HEK293 (cell line): Measurements from ENCODE around the gene ARL2BP.
A peak's percentile ranks its signal among the peaks of the same experiment; 100 is the strongest.

Source experiments
- CTCF ChIA-PET: fragments of 350-600 bp; formaldehyde crosslinking; extraction: SDS; loops from one replicate; lab custom pipeline; 2021; ENCODE audit warnings: antibody characterized with exemption; lab: Yijun Ruan, JAX
- POLR2A ChIA-PET: fragments of 300-600 bp; formaldehyde crosslinking; extraction: SDS; loops from one replicate; lab custom pipeline; 2020; ENCODE audit warnings: antibody characterized with exemption, inconsistent platforms; lab: Yijun Ruan, JAX
- H3K27ac ChIP-seq: fragments of 200-500 bp; sonication (Bioruptor generic); 2 replicates; pipeline ENCODE4 v1.5.1; 2014; ENCODE audit warnings: low read depth, low read length, control low read depth, inconsistent platforms; ENCODE audit errors: extremely low read depth
- H3K36me3 ChIP-seq, 2 experiments: fragments of 200-500 bp in 1 of 2; sonication (Bioruptor generic) in 1 of 2; 1 replicate in 1 of 2; 2 replicates in 1 of 2; pipeline ENCODE4 v1.5.1; 2014 to 2017; ENCODE audit warnings: inconsistent platforms in 2 of 2, low read length in 2 of 2; ENCODE audit not compliant: control insufficient read depth in 2 of 2, insufficient read depth in 1 of 2
- H3K4me1 ChIP-seq: fragments of 200-500 bp; sonication (Bioruptor generic); 2 replicates; pipeline ENCODE4 v1.5.1; 2014; ENCODE audit warnings: mild to moderate bottlenecking, low read length, inconsistent platforms; ENCODE audit not compliant: control insufficient read depth, insufficient read depth
- H3K4me3 ChIP-seq: 2 replicates; pipeline ENCODE4 v1.5.1; 2011; ENCODE audit warnings: low read depth, mild to moderate bottlenecking, control low read depth, low read length, moderate library complexity
- H3K9me3 ChIP-seq: fragments of 200-500 bp; sonication (Bioruptor generic); 2 replicates; pipeline ENCODE4 v1.5.1; 2014; ENCODE audit warnings: low read depth, low read length, inconsistent platforms; ENCODE audit not compliant: control insufficient read depth, insufficient read depth
- GLIS1 ChIP-seq: fragments of 450-650 bp; formaldehyde crosslinking; IDR thresholded peaks from 2 replicates; pipeline ENCODE4 v1.5.1; 2016; ENCODE audit warnings: missing biosample characterization, missing genetic modification characterization
- GLIS2 ChIP-seq: fragments of 450-650 bp; formaldehyde crosslinking; IDR thresholded peaks from 2 replicates; pipeline ENCODE4 v1.5.1; 2016; ENCODE audit warnings: missing biosample characterization, missing genetic modification characterization
- IKZF3 ChIP-seq: fragments of 450-650 bp; IDR thresholded peaks from 2 replicates; pipeline ENCODE4 v1.5.0; 2018; ENCODE audit warnings: missing biosample characterization, mild to moderate bottlenecking, missing genetic modification characterization, moderate library complexity
- KLF1 ChIP-seq: fragments of 450-650 bp; formaldehyde crosslinking; IDR thresholded peaks from 2 replicates; pipeline ENCODE4 v1.5.1; 2016; ENCODE audit warnings: missing biosample characterization, missing genetic modification characterization
- KLF10 ChIP-seq: fragments of 450-650 bp; IDR thresholded peaks from 2 replicates; pipeline ENCODE4 v1.5.1; 2018; ENCODE audit warnings: missing biosample characterization, mild to moderate bottlenecking, missing genetic modification characterization
- KLF16 ChIP-seq: fragments of 450-650 bp; formaldehyde crosslinking; IDR thresholded peaks from 2 replicates; pipeline ENCODE4 v1.5.1; 2017; ENCODE audit warnings: missing biosample characterization, missing genetic modification characterization
- KLF8 ChIP-seq: fragments of 450-650 bp; formaldehyde crosslinking; IDR thresholded peaks from 2 replicates; pipeline ENCODE4 v1.5.1; 2016; ENCODE audit warnings: missing biosample characterization, missing genetic modification characterization
- KLF9 ChIP-seq: fragments of 450-650 bp; formaldehyde crosslinking; IDR thresholded peaks from 2 replicates; pipeline ENCODE4 v1.5.1; 2016; ENCODE audit warnings: missing biosample characterization, missing genetic modification characterization, low read depth
- MZF1 ChIP-seq: fragments of 450-650 bp; formaldehyde crosslinking; IDR thresholded peaks from 2 replicates; pipeline ENCODE4 v1.5.1; 2017; ENCODE audit warnings: missing biosample characterization, missing genetic modification characterization, borderline replicate concordance
- REPIN1 ChIP-seq: fragments of 450-650 bp; formaldehyde crosslinking; IDR thresholded peaks from 2 replicates; pipeline ENCODE4 v1.5.1; 2017; ENCODE audit warnings: missing biosample characterization, missing genetic modification characterization, low read depth
- SP3 ChIP-seq: fragments of 450-650 bp; formaldehyde crosslinking; IDR thresholded peaks from 2 replicates; pipeline ENCODE4 v1.5.1; 2016; ENCODE audit warnings: missing biosample characterization, missing genetic modification characterization
- ZBTB17 ChIP-seq: fragments of 450-650 bp; formaldehyde crosslinking; IDR thresholded peaks from 2 replicates; pipeline ENCODE4 v1.5.1; 2016; ENCODE audit warnings: missing biosample characterization, missing genetic modification characterization
- ZBTB48 ChIP-seq: fragments of 450-650 bp; formaldehyde crosslinking; IDR thresholded peaks from 2 replicates; pipeline ENCODE4 v1.5.1; 2016; ENCODE audit warnings: missing biosample characterization, missing genetic modification characterization
- ZBTB8A ChIP-seq: fragments of 450-650 bp; formaldehyde crosslinking; IDR thresholded peaks from 2 replicates; pipeline ENCODE4 v1.5.1; 2016; ENCODE audit warnings: missing biosample characterization, missing genetic modification characterization
- ZNF341 ChIP-seq: fragments of 450-650 bp; formaldehyde crosslinking; IDR thresholded peaks from 2 replicates; pipeline ENCODE4; 2016; ENCODE audit warnings: low read depth, missing biosample characterization, missing genetic modification characterization
- ZNF394 ChIP-seq: fragments of 450-650 bp; formaldehyde crosslinking; IDR thresholded peaks from 2 replicates; pipeline ENCODE4 v1.5.1; 2016; ENCODE audit warnings: missing biosample characterization, missing genetic modification characterization, mild to moderate bottlenecking, moderate library complexity, borderline replicate concordance
- ZNF626 ChIP-seq: fragments of 450-650 bp; sonication (Bioruptor Pico); formaldehyde crosslinking; IDR thresholded peaks from 2 replicates; pipeline ENCODE4 v1.5.1; 2018; ENCODE audit warnings: missing biosample characterization, missing genetic modification characterization, inconsistent platforms
- ZNF707 ChIP-seq: fragments of 450-650 bp; formaldehyde crosslinking; IDR thresholded peaks from 2 replicates; pipeline ENCODE4 v1.5.1; 2016; ENCODE audit warnings: missing biosample characterization, missing genetic modification characterization
- ZNF777 ChIP-seq: fragments of 450-650 bp; formaldehyde crosslinking; IDR thresholded peaks from 2 replicates; pipeline ENCODE4 v1.5.1; 2017; ENCODE audit warnings: missing biosample characterization, missing genetic modification characterization, borderline replicate concordance
- ZNF843 ChIP-seq: fragments of 450-650 bp; formaldehyde crosslinking; IDR thresholded peaks from 2 replicates; pipeline ENCODE4 v1.5.1; 2016; ENCODE audit warnings: missing biosample characterization, missing genetic modification characterization
- TF ChIP-seq, protein P1 (sequence below): fragments of 450-650 bp; formaldehyde crosslinking; optimal IDR thresholded peaks from 2 replicates; pipeline ENCODE3; 2016; ENCODE audit warnings: missing biosample characterization, mild to moderate bottlenecking, missing genetic modification characterization
- TF ChIP-seq, protein P2 (sequence below): fragments of 450-650 bp; formaldehyde crosslinking; IDR thresholded peaks from 2 replicates; pipeline ENCODE4 v1.5.1; 2017; ENCODE audit warnings: missing biosample characterization, missing genetic modification characterization
- TF ChIP-seq, protein P3 (sequence below): fragments of 450-650 bp; IDR thresholded peaks from 2 replicates; pipeline ENCODE4 v1.5.1; 2018; ENCODE audit warnings: missing biosample characterization, missing genetic modification characterization
- TF ChIP-seq, protein P4 (sequence below): fragments of 450-650 bp; formaldehyde crosslinking; IDR thresholded peaks from 2 replicates; pipeline ENCODE4 v1.5.1; 2016; ENCODE audit warnings: missing biosample characterization, missing genetic modification characterization
- TF ChIP-seq, protein P5 (sequence below): fragments of 450-650 bp; formaldehyde crosslinking; conservative IDR thresholded peaks from 2 replicates; pipeline ENCODE4 v1.5.1; 2016; ENCODE audit warnings: low read depth, missing biosample characterization, missing genetic modification characterization
- TF ChIP-seq, protein P6 (sequence below): fragments of 450-650 bp; formaldehyde crosslinking; IDR thresholded peaks from 2 replicates; pipeline ENCODE4 v1.5.1; 2017; ENCODE audit warnings: missing biosample characterization, missing genetic modification characterization

Gene ARL2BP

DNA sequence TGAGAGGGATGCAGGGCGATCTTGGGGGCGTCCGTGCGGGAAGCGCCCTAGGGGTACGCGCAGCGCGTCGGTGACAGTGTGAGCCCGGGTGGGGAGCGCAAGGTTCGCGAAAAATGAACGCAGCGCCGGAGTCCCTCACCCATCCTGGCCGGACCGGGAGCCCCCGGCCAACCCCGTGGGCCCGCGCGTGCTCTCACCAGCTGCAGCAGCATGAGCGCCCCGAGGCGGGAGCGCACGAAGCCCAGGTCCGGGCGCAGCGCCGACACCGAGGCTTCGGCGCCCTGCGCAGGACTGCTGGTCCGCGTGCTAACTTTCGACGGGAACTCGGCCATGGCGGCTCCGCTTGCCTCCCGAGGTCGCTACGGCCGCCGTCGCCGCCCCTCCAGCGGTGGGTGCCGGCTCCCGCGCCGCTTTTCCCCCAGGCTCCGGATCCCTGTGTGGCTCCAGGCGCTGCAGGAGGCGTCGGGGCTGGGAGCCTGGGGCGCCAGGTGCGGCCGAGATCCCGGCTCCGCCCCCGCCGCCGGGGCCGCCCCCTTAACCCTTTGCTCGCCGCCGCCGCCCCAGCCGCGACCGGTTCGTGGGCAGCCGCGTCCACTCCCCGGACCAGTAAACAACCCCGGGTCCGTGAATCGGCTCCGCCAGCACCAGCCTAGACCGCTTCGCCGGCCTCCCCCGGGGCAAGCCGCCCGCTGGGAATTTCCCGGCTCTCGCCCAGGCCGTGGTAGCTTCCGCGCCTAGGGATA lies 39.3 kb downstream of the ARL2BP start, which contains the start of gene PLLP:
Gene PLLP (minus strand): TSS at position 464 of the 743 bp plus-strand sequence. CDS start 132 bp downstream, at position 332.
- peak within 1 kb of the TSS; percentile 18; the same call in 1 of the 2 replicates for H3K27ac ChIP-seq
- CTCF ChIA-PET: interaction anchor here (0.6 to 0.8 kb wide), 2 partner anchors 16 to 508 kb away, joined by 3 to 6 read pairs; no protein-coding TSS in a partner anchor
- H3K36me3 ChIP-seq: no peaks in the 10 kb centered on the region
- no peaks in the 10 kb centered on the region; the same call in 1 of the 2 replicates for H3K4me1 ChIP-seq
- POLR2A ChIA-PET: interaction anchor here (1.0 to 1.5 kb wide), 2 partner anchors 16 to 39 kb away, joined by 4 read pairs; partner anchors contain the start of gene ARL2BP
- H3K9me3 ChIP-seq: no peaks in the 10 kb centered on the region
- H3K4me3 ChIP-seq: peak within 1 kb of the TSS; percentile 45
- TF ChIP-seq ZBTB48 (tag by site-specific recombination): peak; percentile 73
- no peak for TF ChIP-seq ZNF341
- peak; percentile 67 for TF ChIP-seq KLF1 (tag by site-specific recombination)
- 0 out of 2 replicates have a peak, but pooled peaks have one; percentile 28 for TF ChIP-seq REPIN1 (tag by site-specific recombination)
- TF ChIP-seq, protein P1, sequence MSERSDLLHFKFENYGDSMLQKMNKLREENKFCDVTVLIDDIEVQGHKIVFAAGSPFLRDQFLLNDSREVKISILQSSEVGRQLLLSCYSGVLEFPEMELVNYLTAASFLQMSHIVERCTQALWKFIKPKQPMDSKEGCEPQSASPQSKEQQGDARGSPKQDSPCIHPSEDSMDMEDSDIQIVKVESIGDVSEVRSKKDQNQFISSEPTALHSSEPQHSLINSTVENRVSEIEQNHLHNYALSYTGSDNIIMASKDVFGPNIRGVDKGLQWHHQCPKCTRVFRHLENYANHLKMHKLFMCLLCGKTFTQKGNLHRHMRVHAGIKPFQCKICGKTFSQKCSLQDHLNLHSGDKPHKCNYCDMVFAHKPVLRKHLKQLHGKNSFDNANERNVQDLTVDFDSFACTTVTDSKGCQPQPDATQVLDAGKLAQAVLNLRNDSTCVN (tag by site-specific recombination): peak; percentile 52
- peak; percentile 73 for TF ChIP-seq IKZF3 (tag by site-specific recombination)
- TF ChIP-seq GLIS1 (tag by site-specific recombination): peak; percentile 85
- TF ChIP-seq KLF9 (tag by site-specific recombination): peak; percentile 85
- TF ChIP-seq, protein P2, sequence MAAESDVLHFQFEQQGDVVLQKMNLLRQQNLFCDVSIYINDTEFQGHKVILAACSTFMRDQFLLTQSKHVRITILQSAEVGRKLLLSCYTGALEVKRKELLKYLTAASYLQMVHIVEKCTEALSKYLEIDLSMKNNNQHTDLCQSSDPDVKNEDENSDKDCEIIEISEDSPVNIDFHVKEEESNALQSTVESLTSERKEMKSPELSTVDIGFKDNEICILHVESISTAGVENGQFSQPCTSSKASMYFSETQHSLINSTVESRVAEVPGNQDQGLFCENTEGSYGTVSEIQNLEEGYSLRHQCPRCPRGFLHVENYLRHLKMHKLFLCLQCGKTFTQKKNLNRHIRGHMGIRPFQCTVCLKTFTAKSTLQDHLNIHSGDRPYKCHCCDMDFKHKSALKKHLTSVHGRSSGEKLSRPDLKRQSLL (tag by site-specific recombination): peak; percentile 93
- TF ChIP-seq KLF10 (tag by site-specific recombination): peak; percentile 39; the same call in 1 of the 2 replicates
- TF ChIP-seq MZF1 (tag by site-specific recombination): peak; percentile 16; the same call in 1 of the 2 replicates
- no peak for TF ChIP-seq ZNF843 (tag by site-specific recombination)
- TF ChIP-seq KLF16 (tag by site-specific recombination): peak; percentile 89
- TF ChIP-seq GLIS2 (tag by site-specific recombination): peak; percentile 75; the same call in 1 of the 2 replicates
- TF ChIP-seq SP3 (tag by site-specific recombination): peak; percentile 67
- TF ChIP-seq ZBTB17: peak; percentile 66; the same call in 1 of the 2 replicates
- TF ChIP-seq, protein P3, sequence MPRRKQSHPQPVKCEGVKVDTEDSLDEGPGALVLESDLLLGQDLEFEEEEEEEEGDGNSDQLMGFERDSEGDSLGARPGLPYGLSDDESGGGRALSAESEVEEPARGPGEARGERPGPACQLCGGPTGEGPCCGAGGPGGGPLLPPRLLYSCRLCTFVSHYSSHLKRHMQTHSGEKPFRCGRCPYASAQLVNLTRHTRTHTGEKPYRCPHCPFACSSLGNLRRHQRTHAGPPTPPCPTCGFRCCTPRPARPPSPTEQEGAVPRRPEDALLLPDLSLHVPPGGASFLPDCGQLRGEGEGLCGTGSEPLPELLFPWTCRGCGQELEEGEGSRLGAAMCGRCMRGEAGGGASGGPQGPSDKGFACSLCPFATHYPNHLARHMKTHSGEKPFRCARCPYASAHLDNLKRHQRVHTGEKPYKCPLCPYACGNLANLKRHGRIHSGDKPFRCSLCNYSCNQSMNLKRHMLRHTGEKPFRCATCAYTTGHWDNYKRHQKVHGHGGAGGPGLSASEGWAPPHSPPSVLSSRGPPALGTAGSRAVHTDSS (tag by site-specific recombination): no peak
- TF ChIP-seq ZNF394 (tag by site-specific recombination): peak; percentile 27; the same call in 1 of the 2 replicates
- peak; percentile 81 for TF ChIP-seq KLF8 (tag by site-specific recombination)
- TF ChIP-seq, protein P4, sequence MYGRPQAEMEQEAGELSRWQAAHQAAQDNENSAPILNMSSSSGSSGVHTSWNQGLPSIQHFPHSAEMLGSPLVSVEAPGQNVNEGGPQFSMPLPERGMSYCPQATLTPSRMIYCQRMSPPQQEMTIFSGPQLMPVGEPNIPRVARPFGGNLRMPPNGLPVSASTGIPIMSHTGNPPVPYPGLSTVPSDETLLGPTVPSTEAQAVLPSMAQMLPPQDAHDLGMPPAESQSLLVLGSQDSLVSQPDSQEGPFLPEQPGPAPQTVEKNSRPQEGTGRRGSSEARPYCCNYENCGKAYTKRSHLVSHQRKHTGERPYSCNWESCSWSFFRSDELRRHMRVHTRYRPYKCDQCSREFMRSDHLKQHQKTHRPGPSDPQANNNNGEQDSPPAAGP (tag by site-specific recombination): peak; percentile 35; the same call in 1 of the 2 replicates
- no peak for TF ChIP-seq ZNF707 (tag by site-specific recombination)
- TF ChIP-seq ZBTB8A (tag by site-specific recombination): peak; percentile 83
- no peak for TF ChIP-seq ZNF777 (tag by site-specific recombination)
- TF ChIP-seq ZNF626 (tag by site-specific recombination): no peak
- TF ChIP-seq, protein P5, sequence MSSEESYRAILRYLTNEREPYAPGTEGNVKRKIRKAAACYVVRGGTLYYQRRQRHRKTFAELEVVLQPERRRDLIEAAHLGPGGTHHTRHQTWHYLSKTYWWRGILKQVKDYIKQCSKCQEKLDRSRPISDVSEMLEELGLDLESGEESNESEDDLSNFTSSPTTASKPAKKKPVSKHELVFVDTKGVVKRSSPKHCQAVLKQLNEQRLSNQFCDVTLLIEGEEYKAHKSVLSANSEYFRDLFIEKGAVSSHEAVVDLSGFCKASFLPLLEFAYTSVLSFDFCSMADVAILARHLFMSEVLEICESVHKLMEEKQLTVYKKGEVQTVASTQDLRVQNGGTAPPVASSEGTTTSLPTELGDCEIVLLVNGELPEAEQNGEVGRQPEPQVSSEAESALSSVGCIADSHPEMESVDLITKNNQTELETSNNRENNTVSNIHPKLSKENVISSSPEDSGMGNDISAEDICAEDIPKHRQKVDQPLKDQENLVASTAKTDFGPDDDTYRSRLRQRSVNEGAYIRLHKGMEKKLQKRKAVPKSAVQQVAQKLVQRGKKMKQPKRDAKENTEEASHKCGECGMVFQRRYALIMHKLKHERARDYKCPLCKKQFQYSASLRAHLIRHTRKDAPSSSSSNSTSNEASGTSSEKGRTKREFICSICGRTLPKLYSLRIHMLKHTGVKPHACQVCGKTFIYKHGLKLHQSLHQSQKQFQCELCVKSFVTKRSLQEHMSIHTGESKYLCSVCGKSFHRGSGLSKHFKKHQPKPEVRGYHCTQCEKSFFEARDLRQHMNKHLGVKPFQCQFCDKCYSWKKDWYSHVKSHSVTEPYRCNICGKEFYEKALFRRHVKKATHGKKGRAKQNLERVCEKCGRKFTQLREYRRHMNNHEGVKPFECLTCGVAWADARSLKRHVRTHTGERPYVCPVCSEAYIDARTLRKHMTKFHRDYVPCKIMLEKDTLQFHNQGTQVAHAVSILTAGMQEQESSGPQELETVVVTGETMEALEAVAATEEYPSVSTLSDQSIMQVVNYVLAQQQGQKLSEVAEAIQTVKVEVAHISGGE (tag by site-specific recombination): peak; percentile 69; the same call in 1 of the 2 replicates
- TF ChIP-seq, protein P6, sequence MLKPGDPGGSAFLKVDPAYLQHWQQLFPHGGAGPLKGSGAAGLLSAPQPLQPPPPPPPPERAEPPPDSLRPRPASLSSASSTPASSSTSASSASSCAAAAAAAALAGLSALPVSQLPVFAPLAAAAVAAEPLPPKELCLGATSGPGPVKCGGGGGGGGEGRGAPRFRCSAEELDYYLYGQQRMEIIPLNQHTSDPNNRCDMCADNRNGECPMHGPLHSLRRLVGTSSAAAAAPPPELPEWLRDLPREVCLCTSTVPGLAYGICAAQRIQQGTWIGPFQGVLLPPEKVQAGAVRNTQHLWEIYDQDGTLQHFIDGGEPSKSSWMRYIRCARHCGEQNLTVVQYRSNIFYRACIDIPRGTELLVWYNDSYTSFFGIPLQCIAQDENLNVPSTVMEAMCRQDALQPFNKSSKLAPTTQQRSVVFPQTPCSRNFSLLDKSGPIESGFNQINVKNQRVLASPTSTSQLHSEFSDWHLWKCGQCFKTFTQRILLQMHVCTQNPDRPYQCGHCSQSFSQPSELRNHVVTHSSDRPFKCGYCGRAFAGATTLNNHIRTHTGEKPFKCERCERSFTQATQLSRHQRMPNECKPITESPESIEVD (tag by site-specific recombination): no peak
